HG02763 (cell line): Measurements from ENCODE around the gene CPSF6.
A peak's percentile ranks its signal among the peaks of the same experiment; 100 is the strongest.
"Not testable (repeated sequence)": the region's sequence is repeated elsewhere in the genome, so short reads cannot be mapped to it uniquely, and the experiment has no call there.

Experiments used
- ATAC-seq: cut with Tn5 transposase; IDR thresholded peaks from one replicate; pipeline ENCODE4 v1.9.1; 2021; ENCODE audit warnings: mild to moderate bottlenecking, moderate library complexity; ENCODE audit not compliant: unreplicated experiment

CPSF6 gene

DNA sequence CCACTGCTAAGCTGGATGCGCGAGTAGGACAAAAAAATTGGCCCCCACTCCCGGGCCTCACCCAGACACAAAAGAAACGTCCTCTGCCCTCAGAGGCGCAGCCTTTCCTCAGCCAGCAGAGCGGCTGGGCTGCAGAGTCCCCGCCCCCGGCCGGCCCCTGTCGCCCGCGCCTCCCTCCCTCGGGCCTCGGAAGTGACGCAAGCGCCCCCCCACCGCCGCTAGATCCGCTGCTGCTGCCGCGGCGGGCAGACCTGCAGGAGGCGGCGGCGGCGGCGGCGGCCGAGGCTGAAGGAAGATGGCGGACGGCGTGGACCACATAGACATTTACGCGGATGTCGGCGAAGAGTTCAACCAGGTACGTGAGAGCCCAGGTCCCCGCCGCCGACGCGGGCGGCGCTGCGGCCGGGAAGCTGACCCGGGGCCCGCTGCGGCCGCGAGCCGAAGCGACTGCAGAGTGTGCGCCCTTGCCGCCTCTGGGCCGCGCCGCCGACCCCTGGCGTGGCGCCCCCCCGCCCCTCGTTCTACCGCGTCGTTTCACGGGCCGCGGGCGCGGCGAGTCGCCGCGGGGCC, at the start of gene CPSF6:
CPSF6 (plus strand) TSS at position 218 of the 570 bp plus-strand sequence; CDS start at position 296, 78 bp downstream.
- peak; percentile 92 for ATAC-seq

DNA sequence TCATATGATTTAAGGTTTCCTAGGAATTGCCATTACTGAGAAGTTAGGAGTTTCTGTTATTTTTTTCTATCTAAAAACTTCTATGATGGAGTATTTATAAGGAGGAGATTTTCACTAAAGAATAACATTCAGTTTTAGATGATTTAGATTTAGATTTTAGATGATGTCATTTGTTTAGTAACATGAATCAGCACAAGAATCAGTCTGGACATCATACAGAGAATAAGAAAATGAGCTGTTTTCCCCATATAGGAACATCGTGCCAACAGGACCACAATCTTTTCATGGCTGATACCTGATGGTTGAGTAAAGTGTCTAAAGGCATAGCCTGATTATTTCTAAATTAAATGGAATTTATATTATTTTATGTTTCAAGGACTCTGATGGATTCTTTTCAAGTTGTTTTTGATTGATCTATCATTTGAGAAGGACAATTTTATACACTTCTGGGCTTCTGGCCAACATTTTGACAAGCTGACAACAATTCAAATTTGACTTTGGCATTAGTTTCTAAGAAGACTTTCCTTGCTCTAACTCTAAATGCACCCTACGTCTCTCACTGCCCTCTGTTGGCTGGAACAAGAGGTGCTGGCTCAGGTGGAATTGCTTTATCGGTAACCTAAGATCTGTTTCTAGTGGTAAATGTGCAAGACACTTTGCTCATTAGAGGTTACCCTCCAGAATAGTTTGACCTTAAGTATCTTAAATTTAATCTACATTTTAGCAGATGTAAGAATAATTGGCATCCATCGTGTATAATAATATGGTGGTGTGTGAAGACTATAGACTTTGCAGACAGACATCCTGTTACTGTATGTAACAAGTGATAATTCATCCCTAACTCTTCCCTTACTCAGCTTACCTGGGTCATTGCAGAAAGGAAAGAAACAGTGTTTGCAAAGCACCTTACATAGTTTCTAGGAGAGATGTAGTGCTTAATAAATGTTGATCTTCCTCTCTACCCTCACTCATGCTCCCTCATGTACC, 42.8 kb upstream of the CPSF6 start:
- no peak for ATAC-seq

DNA sequence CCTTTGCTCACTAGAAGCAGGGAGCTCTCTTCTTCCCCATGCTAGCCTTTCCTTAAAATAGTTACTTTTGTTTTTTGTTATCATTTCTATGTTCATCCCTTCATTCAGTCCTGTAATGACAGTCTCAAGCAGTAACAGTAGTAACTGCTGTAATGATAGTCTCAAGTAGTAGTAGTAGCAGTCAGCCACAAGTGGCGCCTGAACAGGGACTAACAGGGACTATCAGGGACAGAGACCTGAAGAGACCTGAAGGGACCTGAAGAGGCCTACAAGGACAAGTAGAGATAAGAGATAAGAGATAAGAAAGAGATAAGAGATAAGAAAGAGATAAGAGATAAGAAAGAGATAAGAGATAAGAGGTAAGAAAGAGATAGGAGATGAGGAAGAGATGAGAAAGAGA, 39.4 kb upstream of the CPSF6 start:
- not testable (repeated sequence) for ATAC-seq

DNA sequence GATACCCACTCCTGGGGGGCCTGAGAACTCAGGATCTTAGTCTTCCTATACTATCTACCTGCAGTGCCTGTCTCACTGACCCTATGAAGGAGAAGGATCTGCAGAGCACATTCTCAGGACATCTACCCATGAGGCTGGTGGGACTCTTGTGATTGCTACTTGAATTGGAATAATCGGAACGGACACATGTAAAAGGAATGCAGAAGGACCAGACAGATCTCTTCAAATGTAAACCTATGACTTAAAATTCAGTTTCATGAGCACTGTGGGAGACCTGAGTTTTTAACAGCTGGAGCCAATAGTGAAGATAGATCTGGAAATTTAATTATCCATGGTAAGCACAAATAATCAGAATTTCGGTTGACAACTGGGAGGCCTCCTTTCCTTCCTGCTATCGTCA, 35.2 kb upstream of the CPSF6 start:
- ATAC-seq: no peak

GRCh38 chr12:69210661-69211060, 28.7 kb upstream of the CPSF6 start:
- ATAC-seq: no peak

DNA sequence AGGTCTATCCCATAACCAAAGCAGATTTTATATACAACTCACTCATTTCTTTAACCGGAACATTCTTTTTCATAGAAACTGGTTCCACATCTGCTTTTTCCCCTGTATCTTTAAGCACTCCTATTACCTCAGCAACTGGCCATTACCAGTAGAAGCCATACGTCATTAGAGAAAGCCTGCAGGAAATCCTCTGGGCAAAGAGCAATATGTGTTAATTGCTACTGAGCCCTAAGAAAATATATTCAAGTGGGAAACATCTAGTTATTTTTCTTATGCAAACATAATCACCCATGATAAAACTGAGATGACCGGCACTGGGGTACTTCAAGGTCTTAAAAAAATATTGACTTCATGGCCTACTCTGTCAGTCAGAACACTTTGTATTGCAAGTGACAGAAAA, 28.2 kb upstream of the CPSF6 start:
- ATAC-seq: no peak

GRCh38 chr12:69214169-69214568, 25.2 kb upstream of the CPSF6 start:
- no peak for ATAC-seq

DNA sequence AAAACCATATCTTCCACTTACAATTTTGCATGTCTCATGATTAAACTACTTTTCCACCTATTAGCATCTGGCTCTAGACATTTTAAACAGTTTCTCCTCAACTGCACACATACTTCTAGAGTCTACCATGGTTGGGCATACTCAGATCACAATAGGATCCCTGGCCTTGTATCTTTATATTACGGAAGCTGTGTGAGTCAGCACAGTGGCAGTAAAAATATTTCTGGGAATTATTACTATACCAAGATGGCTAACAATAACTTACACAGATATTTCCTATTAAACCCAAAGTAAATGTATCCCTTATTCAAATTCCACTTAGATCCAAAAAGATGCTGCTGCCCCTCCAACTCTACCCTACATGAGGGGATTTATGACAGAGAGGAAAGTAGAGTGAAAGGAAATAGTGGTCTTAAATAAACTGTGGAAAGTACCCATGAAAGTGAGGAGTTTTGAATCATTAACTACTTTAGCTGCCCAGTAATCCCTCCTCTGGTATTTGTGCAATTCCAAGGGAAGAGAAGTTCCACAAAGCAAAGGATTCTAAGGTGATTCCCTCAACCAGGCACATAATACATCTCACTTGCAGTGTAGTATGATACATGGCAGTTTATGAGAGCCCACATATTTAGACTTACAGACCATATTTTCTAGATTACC, 14.0 kb upstream of the CPSF6 start:
- no peak for ATAC-seq

DNA sequence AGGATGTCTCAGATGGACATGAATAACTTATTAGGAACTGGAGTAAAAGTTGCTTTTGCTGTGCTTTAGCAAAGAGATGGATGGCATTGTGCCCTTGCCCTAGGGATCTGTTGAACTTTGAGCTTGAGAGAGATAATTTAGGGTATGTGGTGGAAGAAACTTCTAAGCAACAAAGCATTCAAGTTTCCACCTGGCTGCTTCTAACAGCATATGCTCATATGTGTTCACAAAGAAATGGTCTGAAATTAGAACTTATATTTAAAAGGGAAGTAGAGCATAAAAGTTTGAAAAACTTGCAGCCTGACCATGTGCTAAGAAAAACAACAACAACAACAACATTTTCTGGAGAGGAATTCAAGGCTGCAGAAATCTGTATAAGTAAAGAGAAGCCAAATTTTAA, 7.9 kb upstream of the CPSF6 start:
- ATAC-seq: no peak

- ATAC-seq: no peak
These were observed 599 bp upstream of the CPSF6 start for GRCh38 chr12:69238589-69239351.

DNA sequence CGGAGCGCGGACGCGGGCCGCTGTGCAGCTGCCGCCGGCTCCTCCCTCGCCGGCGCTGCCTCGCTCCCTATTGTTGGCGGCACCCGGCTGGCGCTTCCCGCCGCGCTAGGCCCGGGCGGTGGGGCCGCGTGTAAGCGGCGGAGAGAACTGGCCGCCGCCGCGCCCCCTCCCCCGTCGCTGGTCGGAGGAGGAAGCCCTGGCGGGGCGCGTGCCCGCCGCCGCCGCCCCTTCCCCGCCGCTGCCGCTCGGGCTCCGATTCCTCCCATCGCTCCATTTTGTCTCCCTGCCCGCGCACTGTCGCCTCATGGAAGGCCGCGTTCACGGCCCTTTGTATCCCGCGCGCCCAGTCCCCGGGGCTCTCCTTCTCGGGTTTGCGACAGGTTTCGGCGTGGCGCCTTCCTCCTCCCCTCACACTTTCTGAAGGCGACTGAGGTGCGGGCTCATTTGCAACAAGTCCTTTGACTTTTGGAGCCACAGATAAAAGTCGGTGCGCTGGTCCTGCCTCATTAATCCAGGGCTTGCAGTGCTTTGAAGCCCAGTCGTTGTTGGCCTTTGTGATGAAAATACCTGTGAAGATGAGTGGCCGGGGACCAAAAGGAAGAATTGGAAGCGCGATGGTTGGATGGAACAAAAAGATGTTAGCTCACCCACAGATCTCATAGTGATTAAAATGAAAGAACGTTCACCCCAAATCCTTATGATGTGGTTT, 707 bp downstream of the CPSF6 start:
- ATAC-seq: peak; percentile 32

GRCh38 chr12:69240631-69240995, 1.2 kb downstream of the CPSF6 start:
- no peak for ATAC-seq

- no peak for ATAC-seq
These were observed 2.2 kb downstream of the CPSF6 start for GRCh38 chr12:69241438-69242092.

- ATAC-seq: peak; percentile 37
These were observed 4.0 kb downstream of the CPSF6 start for GRCh38 chr12:69243099-69244084.

GRCh38 chr12:69247268-69248018, 8.1 kb downstream of the CPSF6 start:
- ATAC-seq: no peak

- no peak for ATAC-seq
These were observed 12.7 kb downstream of the CPSF6 start for GRCh38 chr12:69252033-69252432.

DNA sequence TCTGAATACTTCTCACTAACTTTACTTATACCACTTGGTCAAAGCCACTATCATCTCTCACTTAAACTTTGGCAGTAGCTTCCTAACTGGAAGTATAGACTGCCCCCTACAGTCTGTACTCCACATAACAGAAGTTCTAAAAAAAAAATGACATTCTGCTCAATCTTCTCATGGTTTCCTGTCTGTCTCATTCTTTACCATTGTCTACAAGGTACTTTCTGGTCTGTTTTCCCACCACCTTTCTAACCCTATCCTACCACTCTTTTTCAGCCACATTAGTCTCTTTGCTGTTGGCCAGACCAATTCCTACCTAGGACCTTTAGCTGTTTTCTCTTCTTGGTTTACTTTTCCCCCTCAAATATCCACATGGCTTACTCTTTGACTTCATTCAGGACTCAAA, 14.7 kb downstream of the CPSF6 start:
- ATAC-seq: no peak

GRCh38 chr12:69254862-69255261, 15.5 kb downstream of the CPSF6 start:
- ATAC-seq: no peak
